ENCODE data around the gene MT1HL1.

The MT1HL1 gene

DNA sequence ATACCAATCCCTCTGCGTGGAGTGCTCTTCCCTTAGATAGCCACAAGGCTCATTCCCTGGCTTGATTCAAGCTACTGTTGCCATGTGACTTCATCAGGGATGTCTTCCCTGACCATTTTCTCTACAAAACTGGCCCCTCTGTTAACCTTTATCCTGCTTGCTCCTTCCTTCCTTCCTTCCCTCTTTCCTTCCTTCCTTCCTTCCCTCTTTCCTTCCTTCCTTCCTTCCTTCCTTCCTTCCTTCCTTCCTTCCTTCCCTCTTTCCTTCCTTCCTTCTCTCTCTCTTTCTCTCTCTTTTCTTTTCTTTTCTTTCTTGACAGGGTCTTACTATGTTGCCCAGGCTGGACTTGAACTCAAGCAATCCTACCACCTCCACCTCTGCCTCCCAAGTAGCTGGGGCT lies 31.5 kb upstream of the MT1HL1 start:
- CTCF ChIA-PET = no interaction called here
- TF ChIP-seq, protein P1, sequence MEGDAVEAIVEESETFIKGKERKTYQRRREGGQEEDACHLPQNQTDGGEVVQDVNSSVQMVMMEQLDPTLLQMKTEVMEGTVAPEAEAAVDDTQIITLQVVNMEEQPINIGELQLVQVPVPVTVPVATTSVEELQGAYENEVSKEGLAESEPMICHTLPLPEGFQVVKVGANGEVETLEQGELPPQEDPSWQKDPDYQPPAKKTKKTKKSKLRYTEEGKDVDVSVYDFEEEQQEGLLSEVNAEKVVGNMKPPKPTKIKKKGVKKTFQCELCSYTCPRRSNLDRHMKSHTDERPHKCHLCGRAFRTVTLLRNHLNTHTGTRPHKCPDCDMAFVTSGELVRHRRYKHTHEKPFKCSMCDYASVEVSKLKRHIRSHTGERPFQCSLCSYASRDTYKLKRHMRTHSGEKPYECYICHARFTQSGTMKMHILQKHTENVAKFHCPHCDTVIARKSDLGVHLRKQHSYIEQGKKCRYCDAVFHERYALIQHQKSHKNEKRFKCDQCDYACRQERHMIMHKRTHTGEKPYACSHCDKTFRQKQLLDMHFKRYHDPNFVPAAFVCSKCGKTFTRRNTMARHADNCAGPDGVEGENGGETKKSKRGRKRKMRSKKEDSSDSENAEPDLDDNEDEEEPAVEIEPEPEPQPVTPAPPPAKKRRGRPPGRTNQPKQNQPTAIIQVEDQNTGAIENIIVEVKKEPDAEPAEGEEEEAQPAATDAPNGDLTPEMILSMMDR (IDR thresholded peaks at IDR 0.05; ENCODE audit: insufficient read depth, low read length, missing control alignments) = no peak

DNA sequence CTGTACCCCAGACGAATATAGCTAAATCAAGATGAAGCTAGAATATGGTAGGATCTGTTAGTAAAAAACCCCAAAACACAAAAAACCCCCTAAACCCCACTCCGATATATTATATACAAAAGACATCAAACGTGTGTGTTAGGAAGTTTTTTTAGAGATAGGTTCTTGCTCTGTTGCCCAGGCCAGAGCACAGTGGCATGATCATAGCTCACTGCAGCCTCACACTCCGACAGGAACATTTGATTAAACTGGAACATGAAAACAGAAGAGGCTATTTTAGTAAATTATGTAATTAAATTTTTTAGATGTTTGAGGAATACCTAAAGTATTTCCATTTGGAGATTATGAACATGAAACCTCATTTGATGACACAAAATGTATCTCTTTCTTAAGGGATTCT lies 29.6 kb upstream of the MT1HL1 start:
- TF ChIP-seq, protein P1 (IDR thresholded peaks at IDR 0.05; ENCODE audit: insufficient read depth, low read length, missing control alignments) = no peak
- CTCF ChIA-PET = no interaction called here
- H3K4me3 ChIP-seq (ENCODE audit: low read depth, low read length) = no peak overlapping the region
- no peak for DNase-seq (ENCODE audit: low read depth, low spot score)
- POLR2A ChIA-PET = no interaction called here

More for the DNA sequence above, 31.5 kb upstream of the MT1HL1 start:
- no peak overlapping the region for H3K4me3 ChIP-seq (ENCODE audit: low read depth, low read length)
- POLR2A ChIA-PET = no interaction called here
- DNase-seq (ENCODE audit: low read depth, low spot score) = no peak

DNA sequence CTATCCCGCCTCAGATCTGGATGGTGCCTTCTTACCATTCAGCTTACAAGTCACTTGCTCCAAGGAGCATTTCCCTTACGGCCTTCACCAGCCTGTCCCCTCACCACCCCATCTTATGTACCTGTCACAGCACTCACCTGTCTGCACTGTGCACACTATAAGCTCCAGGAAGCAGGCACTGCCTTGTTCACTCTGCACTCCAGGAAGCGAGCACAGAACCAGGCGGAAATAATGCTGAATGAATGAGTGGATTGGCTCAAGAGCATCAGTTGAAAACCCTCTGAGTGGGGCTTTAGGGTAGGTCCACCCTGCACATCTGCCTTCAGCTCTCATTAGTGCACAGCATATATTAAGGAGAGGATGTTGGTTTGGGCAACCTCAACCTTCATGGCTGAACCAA lies 28.8 kb upstream of the MT1HL1 start:
- POLR2A ChIA-PET = no interaction called here
- CTCF ChIA-PET = no interaction called here

DNA sequence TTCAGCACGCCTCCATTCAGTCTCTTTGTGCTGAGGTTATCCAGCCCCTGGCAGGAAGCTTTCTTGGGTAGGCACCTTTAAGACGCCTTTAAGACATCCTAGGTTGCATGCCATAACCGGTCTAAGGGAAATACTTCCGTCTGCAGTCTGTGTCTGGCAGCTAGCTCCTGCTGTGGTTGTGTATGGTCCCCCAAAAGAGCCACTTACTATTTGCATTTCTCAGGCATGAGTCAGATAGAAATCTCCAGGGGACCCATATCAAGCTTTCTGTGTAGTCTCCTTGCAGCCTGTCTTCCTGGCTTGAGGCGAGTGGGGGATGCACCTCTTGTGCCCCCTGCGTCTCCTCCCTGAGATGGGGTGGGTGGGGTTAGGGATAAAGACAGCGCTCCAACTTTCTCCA lies 27.8 kb upstream of the MT1HL1 start:
- CTCF ChIA-PET = no interaction called here
- POLR2A ChIA-PET = no interaction called here
- no peak for DNase-seq (ENCODE audit: low read depth, low spot score)
- H3K4me3 ChIP-seq (ENCODE audit: low read depth, low read length) = no peak overlapping the region
- TF ChIP-seq, protein P1 (IDR thresholded peaks at IDR 0.05; ENCODE audit: insufficient read depth, low read length, missing control alignments) = no peak

More for the DNA sequence above, 28.8 kb upstream of the MT1HL1 start:
- H3K4me3 ChIP-seq (ENCODE audit: low read depth, low read length) = no peak overlapping the region
- TF ChIP-seq, protein P1 (IDR thresholded peaks at IDR 0.05; ENCODE audit: insufficient read depth, low read length, missing control alignments) = no peak
- no peak for DNase-seq (ENCODE audit: low read depth, low spot score)

DNA sequence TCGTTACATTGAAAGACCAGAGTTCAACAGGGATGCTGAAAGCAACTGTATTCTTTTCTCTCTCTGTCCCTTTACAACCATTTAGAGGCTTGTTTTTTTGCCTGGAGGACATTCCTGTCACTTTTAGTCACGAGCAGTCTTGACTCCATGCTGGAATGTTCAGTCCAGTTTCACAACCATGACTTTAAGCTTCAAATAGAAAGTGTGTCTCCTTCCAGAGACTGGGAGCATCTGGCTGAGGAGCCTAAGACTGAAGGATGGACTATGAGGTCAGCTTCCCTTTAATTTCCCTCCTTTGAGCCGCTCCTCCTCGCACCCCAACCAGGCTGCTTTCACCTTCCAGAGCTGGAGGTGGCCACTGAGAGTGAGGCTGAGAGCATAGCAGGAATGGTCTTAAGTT lies 27.2 kb upstream of the MT1HL1 start:
- CTCF ChIA-PET = no interaction called here

DNA sequence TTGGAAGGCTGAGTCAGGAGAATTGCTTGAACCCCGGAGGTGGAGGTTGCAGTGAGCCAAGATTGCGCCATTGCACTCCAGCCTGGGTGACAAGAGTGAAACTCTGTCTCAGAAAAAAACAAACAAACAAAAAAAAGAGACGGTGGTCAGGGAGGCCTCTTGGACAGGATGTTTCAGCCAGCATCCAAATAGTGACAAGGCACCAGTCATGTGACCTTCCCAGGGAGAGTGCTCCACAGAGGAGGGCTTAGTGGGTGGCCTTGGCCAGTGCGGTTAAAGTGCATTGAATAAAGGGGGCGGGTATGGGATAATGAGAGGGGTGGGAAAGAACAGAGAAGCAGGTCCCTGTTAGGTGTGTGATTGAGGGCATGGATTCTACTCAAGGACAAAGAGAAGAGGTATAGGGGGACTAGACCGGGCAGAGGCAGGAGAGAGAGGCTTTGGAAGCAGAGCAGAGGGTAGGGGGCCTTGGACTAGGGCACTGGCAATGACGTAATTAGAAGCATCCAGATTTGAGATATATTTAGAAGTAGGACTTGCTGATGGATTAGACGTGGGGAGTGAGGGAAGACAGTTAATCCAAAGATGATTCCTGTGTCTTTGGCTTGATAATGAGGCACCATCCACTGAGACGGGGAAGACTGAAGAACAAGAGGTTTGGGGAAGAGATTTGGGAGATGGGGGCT lies 25.8 kb upstream of the MT1HL1 start:
- CTCF ChIA-PET = no interaction called here
- TF ChIP-seq, protein P1 (IDR thresholded peaks at IDR 0.05; ENCODE audit: insufficient read depth, low read length, missing control alignments) = no peak
- no peak overlapping the region for H3K4me3 ChIP-seq (ENCODE audit: low read depth, low read length)
- POLR2A ChIA-PET = no interaction called here
- no peak for DNase-seq (ENCODE audit: low read depth, low spot score)

More for the DNA sequence above, 27.2 kb upstream of the MT1HL1 start:
- TF ChIP-seq, protein P1 (IDR thresholded peaks at IDR 0.05; ENCODE audit: insufficient read depth, low read length, missing control alignments) = no peak
- POLR2A ChIA-PET = no interaction called here
- DNase-seq (ENCODE audit: low read depth, low spot score) = no peak
- H3K4me3 ChIP-seq (ENCODE audit: low read depth, low read length) = no peak overlapping the region
